ENCODE data around the gene GMEB2.

DNA sequence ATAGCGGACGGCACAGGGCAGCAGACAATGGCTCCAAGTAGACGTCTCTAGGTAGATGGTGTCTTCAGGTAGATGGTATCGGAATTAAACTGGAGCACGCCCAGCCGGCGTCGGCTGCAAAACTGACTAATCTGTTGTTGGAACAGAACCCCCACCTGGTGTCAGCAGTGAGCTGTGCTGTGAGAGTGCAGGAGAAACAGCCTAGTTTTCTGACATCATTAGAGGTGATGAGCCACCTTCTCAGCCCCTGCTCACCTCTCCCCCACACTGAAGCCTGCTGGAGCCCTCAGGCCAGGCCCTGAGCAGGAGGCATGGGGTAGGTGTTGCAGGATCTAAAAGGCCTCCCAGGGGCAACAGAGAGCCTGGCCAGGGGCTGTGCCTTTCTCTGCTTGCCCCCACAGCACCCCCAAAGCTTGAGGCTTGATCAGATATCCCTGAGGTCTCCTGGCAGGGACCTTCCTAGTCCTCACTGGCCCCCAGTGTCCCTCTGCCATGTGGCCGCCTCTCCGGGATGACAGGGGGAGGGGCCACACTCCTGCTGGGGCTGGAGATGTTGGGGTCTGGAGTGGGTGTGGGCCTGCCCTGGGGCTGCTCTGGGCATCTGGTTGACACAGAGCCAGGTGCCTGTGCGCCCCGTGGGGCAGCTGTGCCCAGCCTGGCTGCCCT is 46.0 kb downstream of the GMEB2 start:
- no peak for TF ChIP-seq POLR2AphosphoS5 (IDR thresholded peaks at IDR 0.05; ENCODE audit: low read depth, low read length)
- TF ChIP-seq, protein P1, sequence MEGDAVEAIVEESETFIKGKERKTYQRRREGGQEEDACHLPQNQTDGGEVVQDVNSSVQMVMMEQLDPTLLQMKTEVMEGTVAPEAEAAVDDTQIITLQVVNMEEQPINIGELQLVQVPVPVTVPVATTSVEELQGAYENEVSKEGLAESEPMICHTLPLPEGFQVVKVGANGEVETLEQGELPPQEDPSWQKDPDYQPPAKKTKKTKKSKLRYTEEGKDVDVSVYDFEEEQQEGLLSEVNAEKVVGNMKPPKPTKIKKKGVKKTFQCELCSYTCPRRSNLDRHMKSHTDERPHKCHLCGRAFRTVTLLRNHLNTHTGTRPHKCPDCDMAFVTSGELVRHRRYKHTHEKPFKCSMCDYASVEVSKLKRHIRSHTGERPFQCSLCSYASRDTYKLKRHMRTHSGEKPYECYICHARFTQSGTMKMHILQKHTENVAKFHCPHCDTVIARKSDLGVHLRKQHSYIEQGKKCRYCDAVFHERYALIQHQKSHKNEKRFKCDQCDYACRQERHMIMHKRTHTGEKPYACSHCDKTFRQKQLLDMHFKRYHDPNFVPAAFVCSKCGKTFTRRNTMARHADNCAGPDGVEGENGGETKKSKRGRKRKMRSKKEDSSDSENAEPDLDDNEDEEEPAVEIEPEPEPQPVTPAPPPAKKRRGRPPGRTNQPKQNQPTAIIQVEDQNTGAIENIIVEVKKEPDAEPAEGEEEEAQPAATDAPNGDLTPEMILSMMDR (IDR thresholded peaks at IDR 0.05): peak; percentile 43
- TF ChIP-seq, protein P2, sequence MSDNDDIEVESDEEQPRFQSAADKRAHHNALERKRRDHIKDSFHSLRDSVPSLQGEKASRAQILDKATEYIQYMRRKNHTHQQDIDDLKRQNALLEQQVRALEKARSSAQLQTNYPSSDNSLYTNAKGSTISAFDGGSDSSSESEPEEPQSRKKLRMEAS (IDR thresholded peaks at IDR 0.05; ENCODE audit: low read depth): no peak
- no peak for TF ChIP-seq TCF12 (IDR thresholded peaks at IDR 0.05)
